ENCODE data around the gene CWF19L1.
"Not testable (repeated sequence)": the region's sequence is repeated elsewhere in the genome, so short reads cannot be mapped to it uniquely, and the experiment has no call there.

The CWF19L1 gene

GRCh38 chr10:100267239-100268104 lies at the start of gene CWF19L1:
Gene CWF19L1, minus strand, starts transcription at chr10:100267638. Its CDS starts 45 bp downstream, at chr10:100267593.
- Mint-ChIP-seq H3K36me3 (no peaks in the 10 kb centered on the region), H3K27me3 (no peaks in the 10 kb centered on the region), H3K4me1 (ENCODE audit: low read depth) (peaks cover 32% of the 10 kb centered on the region), H3K4me3 (peak within 1 kb of the TSS; percentile 100), H3K27ac (peak within 1 kb of the TSS; percentile 99), H3K9me3 (ENCODE audit: low read depth) (no peaks in the 10 kb centered on the region)

GRCh38 chr10:100315615-100316014 lies 48.2 kb upstream of the CWF19L1 start:
- H3K36me3 Mint-ChIP-seq: no peaks in the 10 kb centered on the region
- H3K27me3 Mint-ChIP-seq: peaks cover 18% of the 10 kb centered on the region
- no peaks in the 10 kb centered on the region for H3K4me1 Mint-ChIP-seq (ENCODE audit: low read depth)
- no peaks in the 10 kb centered on the region for H3K9me3 Mint-ChIP-seq (ENCODE audit: low read depth)
- H3K4me3 Mint-ChIP-seq: no peak overlapping the region
- H3K27ac Mint-ChIP-seq: no peak overlapping the region

- Mint-ChIP-seq H3K36me3 (no peaks in the 10 kb centered on the region), H3K27me3 (peaks cover 17% of the 10 kb centered on the region), H3K9me3 (ENCODE audit: low read depth) (no peaks in the 10 kb centered on the region), H3K4me3 (no peak overlapping the region), H3K4me1 (ENCODE audit: low read depth) (no peaks in the 10 kb centered on the region), H3K27ac (no peak overlapping the region)
Measured at GRCh38 chr10:100311298-100311697, 43.9 kb upstream of the CWF19L1 start.

GRCh38 chr10:100307684-100308083 lies 40.2 kb upstream of the CWF19L1 start:
- H3K4me1 Mint-ChIP-seq (ENCODE audit: low read depth): no peaks in the 10 kb centered on the region
- no peaks in the 10 kb centered on the region for H3K36me3 Mint-ChIP-seq
- peaks cover 28% of the 10 kb centered on the region for H3K27me3 Mint-ChIP-seq
- H3K4me3 Mint-ChIP-seq: no peak overlapping the region
- no peak overlapping the region for H3K27ac Mint-ChIP-seq
- no peaks in the 10 kb centered on the region for H3K9me3 Mint-ChIP-seq (ENCODE audit: low read depth)

- Mint-ChIP-seq H3K9me3 (ENCODE audit: low read depth) (no peaks in the 10 kb centered on the region), H3K27me3 (peaks cover 28% of the 10 kb centered on the region), H3K36me3 (no peaks in the 10 kb centered on the region), H3K4me3 (no peak overlapping the region), H3K4me1 (ENCODE audit: low read depth) (no peaks in the 10 kb centered on the region), H3K27ac (no peak overlapping the region)
Measured at GRCh38 chr10:100306861-100307260, 39.4 kb upstream of the CWF19L1 start.

GRCh38 chr10:100304414-100304813 lies 37.0 kb upstream of the CWF19L1 start:
- Mint-ChIP-seq H3K27me3 (peaks cover 36% of the 10 kb centered on the region), H3K4me1 (ENCODE audit: low read depth) (no peaks in the 10 kb centered on the region), H3K4me3 (no peak overlapping the region), H3K27ac (no peak overlapping the region), H3K36me3 (no peaks in the 10 kb centered on the region), H3K9me3 (ENCODE audit: low read depth) (no peaks in the 10 kb centered on the region)

- no peak overlapping the region for H3K27ac Mint-ChIP-seq
- no peaks in the 10 kb centered on the region for H3K9me3 Mint-ChIP-seq (ENCODE audit: low read depth)
- no peak overlapping the region for H3K4me3 Mint-ChIP-seq
- H3K36me3 Mint-ChIP-seq: no peaks in the 10 kb centered on the region
- H3K27me3 Mint-ChIP-seq: peaks cover 36% of the 10 kb centered on the region
- no peaks in the 10 kb centered on the region for H3K4me1 Mint-ChIP-seq (ENCODE audit: low read depth)
Measured at GRCh38 chr10:100303724-100304319, 36.4 kb upstream of the CWF19L1 start.

GRCh38 chr10:100301123-100301522 lies 33.7 kb upstream of the CWF19L1 start:
- H3K4me3 Mint-ChIP-seq; H3K9me3 Mint-ChIP-seq (ENCODE audit: low read depth); H3K4me1 Mint-ChIP-seq (ENCODE audit: low read depth); H3K27ac Mint-ChIP-seq; H3K36me3 Mint-ChIP-seq: not testable (repeated sequence)
- peaks cover 39% of the 10 kb centered on the region for H3K27me3 Mint-ChIP-seq

- H3K9me3 Mint-ChIP-seq (ENCODE audit: low read depth): no peaks in the 10 kb centered on the region
- H3K27ac Mint-ChIP-seq: no peak overlapping the region
- no peaks in the 10 kb centered on the region for H3K36me3 Mint-ChIP-seq
- no peak overlapping the region for H3K4me3 Mint-ChIP-seq
- peaks cover 29% of the 10 kb centered on the region for H3K27me3 Mint-ChIP-seq
- H3K4me1 Mint-ChIP-seq (ENCODE audit: low read depth): no peaks in the 10 kb centered on the region
Measured at GRCh38 chr10:100297242-100297641, 29.8 kb upstream of the CWF19L1 start.

- Mint-ChIP-seq H3K36me3 (no peaks in the 10 kb centered on the region), H3K27me3 (peaks cover 21% of the 10 kb centered on the region), H3K27ac (no peak overlapping the region), H3K4me3 (no peak overlapping the region), H3K9me3 (ENCODE audit: low read depth) (no peaks in the 10 kb centered on the region), H3K4me1 (ENCODE audit: low read depth) (no peaks in the 10 kb centered on the region)
Measured at GRCh38 chr10:100293066-100293465, 25.6 kb upstream of the CWF19L1 start.

- not testable (repeated sequence) for H3K9me3 Mint-ChIP-seq (ENCODE audit: low read depth); H3K36me3 Mint-ChIP-seq; H3K4me1 Mint-ChIP-seq (ENCODE audit: low read depth); H3K4me3 Mint-ChIP-seq; H3K27ac Mint-ChIP-seq
- peaks cover 21% of the 10 kb centered on the region for H3K27me3 Mint-ChIP-seq
Measured at GRCh38 chr10:100292300-100292699, 24.9 kb upstream of the CWF19L1 start.

GRCh38 chr10:100291356-100291755 lies 23.9 kb upstream of the CWF19L1 start:
- no peak overlapping the region for H3K27ac Mint-ChIP-seq
- H3K9me3 Mint-ChIP-seq (ENCODE audit: low read depth): no peaks in the 10 kb centered on the region
- peaks cover 13% of the 10 kb centered on the region for H3K27me3 Mint-ChIP-seq
- H3K4me3 Mint-ChIP-seq: no peak overlapping the region
- peaks cover 11% of the 10 kb centered on the region for H3K4me1 Mint-ChIP-seq (ENCODE audit: low read depth)
- H3K36me3 Mint-ChIP-seq: no peaks in the 10 kb centered on the region

GRCh38 chr10:100289641-100290040 lies 22.2 kb upstream of the CWF19L1 start:
- Mint-ChIP-seq H3K27me3 (peaks cover 5% of the 10 kb centered on the region), H3K27ac (no peak overlapping the region), H3K36me3 (peaks cover 4% of the 10 kb centered on the region), H3K4me1 (ENCODE audit: low read depth) (peaks cover 26% of the 10 kb centered on the region), H3K9me3 (ENCODE audit: low read depth) (no peaks in the 10 kb centered on the region), H3K4me3 (no peak overlapping the region)

- Mint-ChIP-seq H3K4me1 (ENCODE audit: low read depth) (peaks cover 28% of the 10 kb centered on the region), H3K4me3 (peak overlapping the region; percentile 9)
Measured at GRCh38 chr10:100288196-100288595, 20.8 kb upstream of the CWF19L1 start.

GRCh38 chr10:100287756-100288155 lies 20.3 kb upstream of the CWF19L1 start:
- Mint-ChIP-seq H3K4me3 (peak overlapping the region; percentile 100), H3K9me3 (ENCODE audit: low read depth) (no peaks in the 10 kb centered on the region), H3K4me1 (ENCODE audit: low read depth) (peaks cover 28% of the 10 kb centered on the region), H3K27me3 (peaks cover 2% of the 10 kb centered on the region), H3K27ac (peak overlapping the region; percentile 100), H3K36me3 (peaks cover 4% of the 10 kb centered on the region)

More at GRCh38 chr10:100288196-100288595, 20.8 kb upstream of the CWF19L1 start:
- Mint-ChIP-seq H3K36me3 (peaks cover 4% of the 10 kb centered on the region), H3K27ac (no peak overlapping the region), H3K27me3 (peaks cover 2% of the 10 kb centered on the region), H3K9me3 (ENCODE audit: low read depth) (no peaks in the 10 kb centered on the region)

Data from activated naive CD8-positive, alpha-beta T cell (primary cell).